H1 (cell line): ENCODE measurements around the gene TXNDC15. TPM values are rescaled to one million over a fixed set of nuclear protein-coding genes. Genes with fewer than 3 reads are reported as not detected.

Experiments used
- POU5F1 ChIP-seq: IDR thresholded peaks from 2 replicates; pipeline ENCODE4 v1.6.1; 2011; ENCODE audit warnings: low read depth, mild to moderate bottlenecking, low read length, moderate library complexity
- SRF ChIP-seq: IDR thresholded peaks from 2 replicates; pipeline ENCODE4 v1.6.1; 2011; ENCODE audit warnings: mild to moderate bottlenecking, low read depth, low read length, moderate library complexity
- polyA plus RNA-seq, 7 experiments: library from polyadenylated mRNA; depleted of rRNA in 3 of 7; stranded (reverse) in 5 of 7; unstranded in 2 of 7; fragments of >200 nt in 5 of 7; fragments of 200-250 nt in 2 of 7; gene quantifications; 1 replicate in 5 of 7; 2 replicates in 1 of 7; 4 replicates in 1 of 7; pipeline versions ENCODE4 v1.2.1 to v1.2.3, GENCODE V29; 2011 to 2013; ENCODE audit warnings: missing spikeins in 2 of 7, mixed read lengths in 2 of 7
- total RNA-seq: library from RNA; stranded (reverse); fragmentation: NEBNext Ultra II Directional; extraction: Animal tissue kit (Norgen Biotek cat#: 25700); gene quantifications from 2 replicates; pipeline ENCODE4 v1.2.1, GENCODE V29; 2021

The TXNDC15 gene
- total and polyA plus RNA-seq, 2 of the 8 experiments (the other 6 are each of a cell fraction or from before 2014, with no cell fraction given): 20.1 to 30.8 TPM

DNA sequence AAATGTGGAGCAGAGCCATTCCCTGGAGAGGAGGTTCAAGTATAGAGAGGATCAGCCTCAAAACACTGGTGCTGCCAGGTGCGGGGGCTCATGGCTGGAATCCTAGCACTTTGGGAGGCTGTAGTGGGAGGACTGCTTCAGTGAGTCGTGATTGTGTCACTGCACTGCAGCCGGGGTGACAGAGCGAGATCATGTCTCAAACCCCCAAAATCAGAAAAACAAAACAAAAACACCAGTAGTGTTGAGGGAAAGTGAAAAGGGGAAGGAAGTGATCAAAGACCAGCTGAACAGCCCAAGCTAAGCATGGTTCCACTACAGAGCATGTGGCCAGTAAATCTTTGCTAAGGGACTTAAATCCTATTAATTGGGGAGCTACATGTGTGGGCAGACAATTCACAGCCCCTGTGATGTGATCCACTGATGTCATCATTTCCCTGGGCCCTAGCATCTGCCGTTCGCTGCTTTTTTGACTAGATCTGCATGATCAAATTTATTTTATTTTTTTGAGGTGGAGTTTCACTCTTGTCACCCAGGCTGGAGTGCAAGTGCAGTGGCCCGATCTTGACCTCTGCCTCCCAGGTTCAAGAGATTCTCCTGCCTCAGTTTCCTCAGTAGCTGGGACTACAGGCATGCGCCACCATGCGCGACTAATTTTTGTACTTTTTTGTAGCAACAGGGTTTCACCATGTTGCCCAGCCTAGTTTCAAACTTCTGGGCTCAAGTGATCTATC lies 28.1 kb downstream of the TXNDC15 start (continued):
- TF ChIP-seq SRF: no peak
- no peak for TF ChIP-seq POU5F1
